ENCODE measurements around the gene RASGEF1B.

DNA sequence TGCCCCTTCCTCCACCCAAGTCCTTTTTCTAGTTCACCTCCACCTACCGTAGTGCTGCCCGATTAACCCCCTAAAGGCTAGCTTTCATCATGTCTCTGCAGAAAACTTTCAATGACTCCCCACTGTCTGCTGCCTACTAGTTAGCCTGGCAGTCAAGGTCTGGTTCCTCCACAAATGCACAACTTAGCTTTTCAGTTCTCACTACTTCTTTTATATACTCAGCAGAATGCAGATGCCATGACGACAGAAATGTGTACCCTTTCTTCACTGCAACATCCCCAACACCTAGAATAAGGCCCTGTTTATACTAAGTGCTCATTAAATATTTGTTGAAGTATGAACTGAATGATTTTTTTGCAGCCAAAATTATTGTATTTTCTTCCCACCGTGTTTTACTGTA is 30.9 kb upstream of the RASGEF1B start:
- no peak for TF ChIP-seq POLR2A (IDR thresholded peaks at IDR 0.05)
- TF ChIP-seq, protein P1, sequence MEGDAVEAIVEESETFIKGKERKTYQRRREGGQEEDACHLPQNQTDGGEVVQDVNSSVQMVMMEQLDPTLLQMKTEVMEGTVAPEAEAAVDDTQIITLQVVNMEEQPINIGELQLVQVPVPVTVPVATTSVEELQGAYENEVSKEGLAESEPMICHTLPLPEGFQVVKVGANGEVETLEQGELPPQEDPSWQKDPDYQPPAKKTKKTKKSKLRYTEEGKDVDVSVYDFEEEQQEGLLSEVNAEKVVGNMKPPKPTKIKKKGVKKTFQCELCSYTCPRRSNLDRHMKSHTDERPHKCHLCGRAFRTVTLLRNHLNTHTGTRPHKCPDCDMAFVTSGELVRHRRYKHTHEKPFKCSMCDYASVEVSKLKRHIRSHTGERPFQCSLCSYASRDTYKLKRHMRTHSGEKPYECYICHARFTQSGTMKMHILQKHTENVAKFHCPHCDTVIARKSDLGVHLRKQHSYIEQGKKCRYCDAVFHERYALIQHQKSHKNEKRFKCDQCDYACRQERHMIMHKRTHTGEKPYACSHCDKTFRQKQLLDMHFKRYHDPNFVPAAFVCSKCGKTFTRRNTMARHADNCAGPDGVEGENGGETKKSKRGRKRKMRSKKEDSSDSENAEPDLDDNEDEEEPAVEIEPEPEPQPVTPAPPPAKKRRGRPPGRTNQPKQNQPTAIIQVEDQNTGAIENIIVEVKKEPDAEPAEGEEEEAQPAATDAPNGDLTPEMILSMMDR (IDR thresholded peaks at IDR 0.05): no peak

All from esophagus squamous epithelium (tissue), 4 donors.